ENCODE data around the gene RABGAP1.
"Not testable (repeated sequence)": the region's sequence is repeated elsewhere in the genome, so short reads cannot be mapped to it uniquely, and the experiment has no call there.

The RABGAP1 gene

DNA sequence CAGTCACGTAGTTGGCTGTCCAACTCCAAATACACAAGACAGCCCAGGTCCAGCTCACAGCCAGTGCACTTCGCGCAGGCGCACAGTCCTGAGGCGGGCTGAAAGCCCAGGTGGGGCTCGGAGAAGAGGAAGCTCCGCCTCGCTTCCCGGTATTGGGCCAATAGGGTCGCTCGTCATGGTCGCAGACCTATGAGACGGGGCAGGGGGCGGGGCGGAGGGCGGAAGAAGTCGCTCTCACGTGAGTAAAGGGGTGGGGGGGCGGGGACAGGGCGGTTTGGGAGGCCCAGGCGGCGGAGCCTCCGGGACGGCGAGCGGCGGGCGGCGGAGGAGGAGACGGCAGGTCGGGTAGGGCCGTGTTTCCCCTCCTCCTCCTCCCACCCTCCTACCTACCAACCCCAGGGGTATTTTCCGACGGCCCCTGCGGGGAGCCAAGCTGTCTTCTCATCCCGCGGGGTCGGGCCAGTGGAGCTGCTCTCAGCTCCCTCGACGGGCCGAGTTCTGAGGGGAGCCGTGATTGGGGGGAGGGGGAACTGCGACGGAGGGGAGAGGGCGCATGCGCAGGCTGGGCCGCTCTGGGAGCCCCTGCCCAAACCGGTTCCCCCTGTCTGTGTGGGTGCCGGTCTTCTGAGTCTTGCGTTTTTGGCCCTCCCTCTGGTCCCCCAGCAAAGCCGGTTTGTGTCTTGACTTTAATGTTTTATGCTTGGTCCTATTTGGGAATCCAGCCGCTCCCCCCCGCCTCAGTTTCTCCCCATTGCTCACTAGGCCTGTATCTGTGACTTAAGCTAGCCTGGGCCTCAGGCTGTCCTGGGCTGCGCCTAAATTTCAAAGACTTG, at the start of gene RABGAP1:
Gene RABGAP1 (plus strand): TSS at position 272 of the 833 bp plus-strand sequence. CDS start 16,040 bp downstream, outside the sequence.
- DNase-seq, result peak; percentile 95

DNA sequence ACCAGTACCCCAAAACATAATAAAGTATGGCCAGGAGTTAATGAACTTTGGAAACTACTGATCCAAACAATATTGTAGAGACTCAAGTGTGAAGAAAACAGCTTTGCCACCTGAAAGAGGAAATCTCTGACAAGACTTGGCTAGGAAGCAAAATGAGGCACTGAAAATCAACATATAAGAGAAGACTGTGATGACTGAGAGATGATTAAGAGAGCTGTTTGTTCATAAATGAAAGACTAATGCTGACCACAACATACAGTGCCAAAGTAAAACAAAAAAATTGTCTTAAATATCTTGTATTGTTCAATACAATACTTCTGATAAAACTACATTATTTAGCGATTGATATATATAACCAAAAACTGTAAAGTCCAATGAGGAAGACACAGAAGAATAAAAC, 42.9 kb upstream of the RABGAP1 start:
- no peak for DNase-seq

DNA sequence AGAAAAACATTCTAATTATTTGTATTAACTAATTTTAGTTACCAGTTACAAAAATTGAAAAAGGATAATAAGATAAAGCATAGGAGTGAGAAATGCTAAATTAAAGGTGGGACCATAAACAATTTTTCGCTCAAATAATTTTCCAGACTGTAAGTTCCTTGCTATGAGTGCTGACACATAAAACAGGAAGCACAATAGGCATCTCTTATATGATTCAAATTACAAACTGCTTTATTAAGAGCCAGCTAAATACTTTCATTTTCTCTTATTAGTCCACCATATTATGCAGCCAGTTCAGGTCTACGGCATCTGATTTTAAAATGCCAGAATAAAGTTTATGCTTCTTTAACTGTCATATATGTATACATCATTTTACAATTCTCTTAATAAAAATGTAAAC, 40.0 kb upstream of the RABGAP1 start:
- no peak for DNase-seq

DNA sequence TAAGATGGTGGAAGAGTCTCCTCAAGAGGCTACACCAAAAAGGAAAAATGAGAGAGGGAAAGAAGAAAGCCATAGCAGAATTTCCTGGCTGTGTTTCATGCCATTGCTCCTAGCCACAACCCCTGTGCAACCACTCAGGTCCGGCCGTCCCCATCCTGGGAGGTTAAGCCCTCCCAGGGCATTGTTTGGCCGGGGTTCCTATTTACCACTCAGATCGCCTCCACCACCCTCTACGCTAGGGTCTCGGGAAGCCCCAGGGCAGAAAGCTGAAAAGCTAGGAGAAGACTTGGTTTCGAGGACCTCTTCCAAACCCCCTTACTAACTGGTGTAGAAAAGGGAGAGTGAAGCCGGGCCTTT, 36.4 kb upstream of the RABGAP1 start:
- no peak for DNase-seq

DNA sequence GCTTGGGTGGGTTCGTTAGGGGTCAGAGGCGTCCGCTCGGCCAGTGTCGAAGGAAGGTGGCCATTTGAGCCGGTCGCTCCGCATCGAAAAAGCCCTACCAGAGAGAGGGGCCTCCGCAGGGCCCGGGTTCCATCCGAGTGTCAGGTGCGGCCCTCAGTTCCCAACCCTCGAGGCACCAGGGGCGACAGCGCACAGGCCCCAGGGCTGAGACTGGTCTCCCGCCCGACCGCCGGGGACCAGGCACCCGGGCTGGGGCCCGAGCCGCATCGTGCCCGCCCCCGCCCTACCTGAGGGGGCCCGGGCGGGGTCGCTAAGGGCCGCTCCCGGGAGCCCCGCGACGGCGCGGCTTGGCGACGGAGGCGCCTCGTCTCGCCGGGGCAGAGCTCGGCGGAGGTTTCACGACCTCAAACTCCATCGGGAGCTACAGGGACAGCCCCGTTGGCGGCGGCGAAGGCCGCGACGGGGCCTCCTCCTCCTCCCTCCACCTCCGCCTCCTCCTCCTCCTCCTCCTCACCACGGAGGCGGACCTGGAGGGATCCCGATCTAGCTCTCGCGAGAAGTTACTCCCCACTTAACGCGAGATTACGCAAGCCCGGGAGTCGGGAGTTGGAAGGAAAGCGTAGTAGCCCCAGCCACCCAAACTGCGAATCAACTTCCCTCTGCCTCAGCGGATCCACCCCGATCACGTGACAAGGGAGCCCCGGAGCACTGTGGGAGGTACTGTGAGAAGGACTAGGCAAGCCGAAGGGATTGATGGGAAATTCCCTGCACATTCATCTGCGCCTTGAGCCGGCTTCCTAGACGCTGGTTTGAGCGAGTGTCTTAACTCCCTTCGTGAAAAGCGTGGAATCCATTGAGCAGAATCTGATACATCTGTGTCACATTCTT, 35.8 kb upstream of the RABGAP1 start, which contains the start of gene RC3H2:
Gene RC3H2 (minus strand): TSS at position 537 of the 888 bp plus-strand sequence. CDS start 7,850 bp downstream, outside the sequence.
- DNase-seq, result peak; percentile 99

DNA sequence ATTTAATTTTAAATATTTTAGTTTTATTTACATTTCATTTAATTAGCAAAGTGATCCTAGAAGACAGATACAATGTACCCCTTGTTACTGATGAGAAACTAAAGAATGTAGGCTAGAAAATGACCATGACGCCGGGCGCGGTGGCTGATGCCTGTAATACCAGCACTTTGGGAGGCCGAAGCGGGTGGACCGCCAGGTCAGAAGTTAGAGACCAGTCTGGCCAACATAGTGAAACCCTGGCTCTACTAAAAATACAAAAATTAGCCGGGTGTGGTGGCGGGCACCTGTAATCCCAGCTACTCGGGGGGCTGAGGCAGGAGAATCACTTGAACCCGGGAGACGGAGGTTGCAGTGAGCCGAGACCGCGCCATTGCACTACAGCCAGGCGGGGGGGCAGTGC, 34.7 kb upstream of the RABGAP1 start:
- DNase-seq, result not testable (repeated sequence)

DNA sequence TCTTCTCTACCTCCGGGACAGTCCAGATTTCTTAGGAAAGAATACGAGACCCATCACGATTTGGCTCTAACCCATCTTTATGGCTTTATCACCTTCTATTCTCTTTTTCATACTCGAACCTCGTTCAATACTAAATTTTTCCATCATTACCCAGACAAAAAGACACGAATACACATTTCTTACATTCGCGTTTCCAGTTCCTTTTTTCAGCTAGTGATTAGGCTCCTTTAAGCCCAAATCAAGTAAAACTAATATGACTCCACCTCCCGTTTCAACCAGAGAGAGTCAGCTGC, 28.2 kb upstream of the RABGAP1 start:
- no peak for DNase-seq

DNA sequence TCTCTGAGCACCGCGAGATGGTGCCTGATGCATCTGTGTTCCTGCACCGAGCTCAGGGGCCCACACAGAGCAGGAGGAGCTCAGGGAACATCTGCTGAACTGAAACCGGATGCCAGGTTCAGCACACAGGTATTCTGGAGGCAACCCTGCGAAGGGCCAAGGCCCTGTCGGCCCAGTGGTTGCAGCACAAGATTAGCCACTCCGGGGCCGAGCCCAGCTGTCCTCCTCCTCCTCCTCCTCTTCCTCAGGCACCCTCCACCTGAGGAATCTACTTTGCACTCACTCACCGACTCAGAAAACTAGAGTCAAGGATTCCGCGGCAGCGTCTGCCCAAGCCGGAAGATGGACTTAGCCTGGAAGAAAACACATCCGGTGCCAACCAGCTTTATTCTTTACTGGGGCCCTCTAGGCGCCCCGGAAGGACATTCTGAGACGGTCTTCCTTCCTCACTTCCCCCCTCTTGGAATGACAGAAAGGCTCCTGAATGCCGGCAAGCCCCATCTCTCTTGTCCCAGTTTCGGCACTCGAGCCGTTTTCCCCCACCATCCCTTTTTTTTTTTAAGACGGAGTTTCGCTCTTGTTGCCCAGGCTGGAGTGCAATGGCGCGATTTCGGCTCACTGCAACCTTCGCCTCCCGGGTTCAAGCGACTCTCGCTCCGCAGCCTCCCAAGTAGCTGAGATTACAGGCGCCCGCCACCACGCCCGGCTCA, 27.7 kb upstream of the RABGAP1 start, which contains the start of gene ZBTB6:
Gene ZBTB6 (minus strand): TSS at position 360 of the 710 bp plus-strand sequence. CDS start 1,251 bp downstream, outside the sequence.
- DNase-seq, result peak; percentile 84

DNA sequence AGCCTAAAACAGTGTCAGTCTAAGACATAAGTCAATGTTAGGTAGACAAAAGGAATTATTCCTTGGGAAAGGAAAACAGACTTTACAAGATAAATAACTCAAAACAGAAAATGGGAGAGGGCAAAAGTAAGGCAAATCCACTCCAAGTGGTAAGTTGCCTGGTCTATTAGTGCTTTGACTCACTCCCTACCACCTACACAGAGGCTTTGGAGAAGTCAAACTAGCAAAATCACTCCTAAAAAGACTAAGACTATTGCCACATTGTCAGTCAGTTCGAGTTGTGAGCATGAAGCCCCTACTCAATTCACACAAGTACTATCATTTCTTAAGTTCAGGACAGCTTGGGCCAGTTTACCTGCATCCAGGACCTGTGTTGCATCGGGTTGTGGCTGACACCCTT, 22.5 kb upstream of the RABGAP1 start:
- DNase-seq, result no peak

DNA sequence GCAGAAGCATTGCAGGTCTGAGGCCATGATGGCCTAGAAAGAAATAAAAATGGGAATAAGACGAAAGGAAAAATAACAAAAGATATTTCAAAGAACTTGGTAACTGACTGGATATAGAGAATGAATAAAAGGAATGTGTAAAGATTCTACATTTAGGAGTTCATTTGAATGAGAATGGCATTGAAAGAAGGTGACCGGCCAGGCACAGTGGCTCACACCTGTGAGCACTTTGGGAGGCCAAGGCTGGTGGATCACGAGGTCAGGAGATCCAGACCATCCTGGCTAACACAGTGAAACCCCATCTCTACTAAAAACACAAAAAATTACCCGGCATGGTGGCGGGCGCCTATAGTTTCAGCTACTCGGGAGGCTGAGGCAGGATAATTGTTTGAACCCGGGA, 18.1 kb upstream of the RABGAP1 start:
- DNase-seq, result no peak

DNA sequence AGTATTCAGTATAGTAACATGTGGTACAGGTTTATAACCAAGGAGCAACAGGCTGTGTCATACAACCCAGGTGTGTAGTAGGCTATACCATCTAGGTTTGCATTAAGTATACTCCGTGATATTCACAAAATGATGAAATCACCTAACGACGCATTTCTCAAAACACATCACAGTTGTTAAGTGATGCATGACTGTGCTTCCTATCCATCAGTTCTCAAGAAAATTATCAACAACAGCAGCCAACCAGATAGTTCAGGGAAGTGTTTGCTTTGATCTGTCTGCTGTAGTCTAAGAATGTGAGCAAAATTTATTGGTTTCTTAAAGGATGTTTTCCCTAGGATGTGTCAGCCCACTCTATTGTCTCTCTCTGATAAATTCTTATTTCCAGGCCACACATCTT, 16.9 kb upstream of the RABGAP1 start:
- DNase-seq, result no peak

DNA sequence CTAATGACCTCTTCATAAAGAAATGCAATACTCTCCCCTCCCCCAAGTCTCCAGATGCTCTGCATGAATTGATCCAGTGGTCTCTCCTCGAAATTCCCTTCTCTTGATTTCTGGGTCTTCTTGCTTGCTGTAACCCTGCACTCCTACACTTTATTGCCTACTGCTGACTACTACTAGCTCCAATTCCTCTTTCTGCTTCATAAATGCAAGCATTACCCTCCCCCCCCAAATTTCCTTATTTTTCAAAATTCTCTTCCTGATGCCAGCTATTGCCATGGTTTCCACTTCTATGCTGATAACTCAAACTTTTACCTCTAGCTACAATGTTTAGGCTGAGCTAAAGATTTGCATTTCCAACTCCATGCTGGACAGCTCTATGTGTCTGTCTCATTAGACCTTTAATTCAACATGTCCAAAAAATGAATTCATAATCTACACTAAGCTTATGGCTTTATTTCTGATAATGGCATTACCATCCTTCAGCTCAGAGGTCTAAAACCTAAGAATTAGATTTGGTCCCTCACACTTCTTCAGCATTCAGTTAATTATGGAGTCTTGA, 10.9 kb upstream of the RABGAP1 start:
- no peak for DNase-seq

DNA sequence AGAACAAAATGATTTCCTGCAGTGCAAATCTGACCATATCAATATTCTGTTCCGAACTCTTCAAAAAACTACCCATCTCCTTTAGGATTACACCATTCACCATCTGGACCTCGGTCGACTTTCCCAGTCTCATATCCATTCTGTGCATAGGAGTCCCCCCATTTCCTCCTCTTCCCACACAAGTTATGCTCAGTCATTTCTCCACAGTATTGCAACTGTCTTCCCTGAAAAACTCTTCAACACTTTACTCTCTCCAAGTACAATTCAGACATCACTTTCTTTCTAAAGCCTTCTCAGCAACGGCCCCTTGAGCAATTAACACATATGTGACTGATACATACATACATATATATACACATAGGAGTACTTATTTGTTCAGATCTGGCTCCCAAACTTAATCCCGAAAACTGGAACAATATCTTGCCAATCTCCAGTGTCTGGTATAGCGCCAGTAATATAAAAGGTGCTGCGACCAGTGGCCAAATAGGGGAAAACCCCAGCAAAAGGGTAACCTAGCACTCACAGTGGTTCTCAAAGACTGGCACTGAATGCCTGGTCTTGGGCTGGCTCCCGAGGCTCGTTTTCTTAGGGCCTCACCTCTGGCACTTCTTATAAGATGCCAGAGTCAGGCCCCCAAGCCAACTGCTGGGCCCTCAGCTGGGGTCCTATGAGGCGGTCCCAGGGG, 10.1 kb upstream of the RABGAP1 start:
- DNase-seq, result no peak

DNA sequence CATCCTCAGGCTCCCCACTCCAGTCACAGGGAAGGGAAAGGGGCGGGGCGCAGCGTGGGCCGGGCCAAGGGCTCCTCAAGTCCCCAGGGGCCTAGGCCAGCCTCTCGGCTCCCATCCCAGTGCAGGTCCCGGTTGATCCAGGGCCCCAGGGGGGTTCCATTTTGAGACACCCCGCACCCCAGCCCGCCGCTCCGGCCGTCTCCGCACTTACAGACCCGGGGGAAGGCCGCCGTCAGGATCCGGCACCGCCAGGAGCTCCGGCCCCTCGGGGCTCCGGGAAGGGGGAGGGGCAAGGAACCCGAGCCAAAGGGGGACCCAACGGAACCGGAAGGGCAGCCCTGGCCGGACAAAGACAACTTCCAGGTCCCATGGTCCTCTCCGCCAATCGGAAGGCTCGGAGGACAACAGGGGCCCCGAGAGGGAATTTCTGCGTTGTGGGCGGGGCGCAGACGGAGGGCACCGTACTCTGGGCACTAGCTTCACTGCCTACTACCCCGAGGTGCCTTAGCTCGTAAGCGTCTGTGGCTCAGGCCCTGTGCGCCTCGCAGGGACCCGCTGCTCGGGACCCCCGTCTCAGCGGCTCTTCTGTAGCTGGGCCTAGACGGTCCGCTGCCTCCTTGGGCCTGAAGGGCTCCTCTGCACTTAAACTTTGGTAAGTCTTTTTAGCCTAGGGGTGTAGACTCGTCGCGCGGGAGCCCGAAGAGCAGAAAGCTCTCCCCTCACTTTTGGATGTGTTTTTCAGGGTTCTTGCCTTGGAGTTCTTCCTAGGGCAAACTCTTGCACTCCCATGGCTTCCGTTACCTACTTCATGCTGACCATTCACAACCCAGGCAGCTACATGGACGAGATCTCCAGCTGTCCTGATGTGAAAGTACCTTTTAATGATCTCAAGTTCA, 9.3 kb upstream of the RABGAP1 start, which contains the start of gene ZBTB26:
Gene ZBTB26 (minus strand): TSS at position 287 of the 896 bp plus-strand sequence. CDS start 11,578 bp downstream, outside the sequence.
- DNase-seq, result peak; percentile 92

DNA sequence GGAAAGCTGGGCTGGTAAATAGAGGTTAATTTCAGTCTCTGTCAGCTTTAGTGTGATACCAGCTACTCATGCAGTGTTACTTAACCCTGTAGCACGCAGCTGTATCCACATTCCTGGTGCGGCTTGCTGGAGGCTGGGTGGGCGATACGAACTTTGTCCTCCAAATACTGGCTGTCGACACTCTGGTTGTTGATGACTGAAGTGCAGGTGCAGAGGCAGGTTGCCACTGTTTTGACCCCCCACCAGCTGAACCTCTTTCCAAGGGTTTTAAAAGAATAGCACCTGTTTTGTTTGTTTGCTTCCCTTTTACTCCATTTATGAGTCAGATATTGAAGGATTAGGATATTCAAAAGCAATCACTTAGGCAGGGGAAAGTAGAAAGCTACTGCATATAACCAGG, 4.4 kb upstream of the RABGAP1 start:
- DNase-seq, result no peak

DNA sequence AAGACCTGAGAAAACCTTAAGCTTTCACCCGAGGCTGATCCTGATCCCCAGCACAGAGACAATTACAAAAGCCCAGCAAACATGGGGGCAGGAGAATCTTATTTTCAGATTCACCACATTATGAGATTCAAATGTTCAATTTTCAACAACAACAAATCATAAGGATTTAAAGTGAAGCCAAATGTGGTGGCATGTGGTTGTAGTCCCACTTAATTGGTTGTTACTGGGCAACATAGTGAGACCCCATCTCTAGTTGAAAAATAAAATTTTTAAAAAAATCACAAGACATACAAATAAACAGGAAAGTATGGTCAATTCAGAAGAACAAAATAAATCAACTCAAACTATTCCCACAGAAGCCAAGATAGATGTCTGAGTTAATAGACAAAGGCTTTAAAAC, 3.9 kb upstream of the RABGAP1 start:
- DNase-seq, result no peak

DNA sequence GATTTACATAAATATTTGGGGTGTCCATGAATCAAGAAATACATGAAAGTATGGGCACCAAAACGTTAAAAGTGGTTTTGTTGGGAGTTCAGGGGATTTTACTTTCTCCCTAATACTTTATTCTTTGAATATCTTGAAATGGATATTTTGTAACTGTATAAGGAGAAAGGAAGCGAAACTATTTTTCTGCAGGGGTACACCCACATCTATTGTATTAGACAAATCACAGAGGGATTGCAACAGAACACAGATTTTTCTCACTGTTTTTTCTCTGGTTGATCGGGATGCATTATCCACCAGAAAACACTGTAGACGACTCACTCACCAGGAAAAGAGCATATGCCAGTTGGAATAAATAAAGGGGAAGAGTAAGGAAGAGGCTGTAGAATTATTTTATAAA, 1.2 kb upstream of the RABGAP1 start:
- DNase-seq, result peak; percentile 38

DNA sequence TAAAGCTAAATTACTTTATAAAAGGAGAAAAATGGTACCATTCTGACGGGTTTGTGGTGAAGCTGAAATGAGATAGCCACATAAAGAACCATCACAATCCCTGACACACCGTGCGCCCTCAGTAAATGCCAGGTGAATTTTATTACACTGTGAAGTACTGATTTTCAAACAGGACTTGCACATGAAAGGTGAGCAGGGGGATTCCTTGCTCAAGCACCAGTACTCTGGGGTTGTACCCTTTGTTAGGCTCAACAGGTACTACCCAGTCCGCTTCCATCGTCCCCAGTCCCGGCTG, 419 bp upstream of the RABGAP1 start:
- DNase-seq, result no peak

DNA sequence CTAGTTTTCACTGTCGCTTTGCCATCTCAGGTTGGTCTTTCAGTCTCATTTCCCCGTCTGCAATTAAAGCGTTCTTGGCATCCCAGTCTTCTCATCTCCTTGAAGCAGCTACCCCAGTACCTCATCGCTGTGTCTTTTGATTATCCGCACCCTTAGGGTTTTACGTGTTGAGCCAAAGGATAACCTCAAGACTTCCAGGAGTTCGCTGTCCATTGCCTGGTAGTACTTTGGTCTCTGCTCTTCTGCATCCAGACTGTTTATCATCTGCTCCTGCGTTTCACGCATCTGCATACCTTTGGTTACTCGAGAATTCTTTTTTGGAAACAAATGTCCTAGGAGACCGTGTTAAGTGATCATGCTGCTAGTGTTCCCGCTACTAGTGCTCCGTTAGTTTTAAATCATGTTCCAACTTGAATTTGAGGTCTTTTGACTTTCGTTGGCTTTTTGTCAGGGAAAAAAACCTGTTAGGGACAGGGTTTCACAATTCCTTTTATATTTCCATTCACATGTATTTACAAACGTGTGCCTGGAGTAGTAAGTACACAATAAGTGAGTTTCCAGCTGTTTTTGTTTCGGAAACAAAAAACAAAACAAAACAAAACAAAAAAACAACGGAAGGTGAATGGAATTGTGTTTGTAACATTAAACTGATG, 888 bp downstream of the RABGAP1 start:
- no peak for DNase-seq

DNA sequence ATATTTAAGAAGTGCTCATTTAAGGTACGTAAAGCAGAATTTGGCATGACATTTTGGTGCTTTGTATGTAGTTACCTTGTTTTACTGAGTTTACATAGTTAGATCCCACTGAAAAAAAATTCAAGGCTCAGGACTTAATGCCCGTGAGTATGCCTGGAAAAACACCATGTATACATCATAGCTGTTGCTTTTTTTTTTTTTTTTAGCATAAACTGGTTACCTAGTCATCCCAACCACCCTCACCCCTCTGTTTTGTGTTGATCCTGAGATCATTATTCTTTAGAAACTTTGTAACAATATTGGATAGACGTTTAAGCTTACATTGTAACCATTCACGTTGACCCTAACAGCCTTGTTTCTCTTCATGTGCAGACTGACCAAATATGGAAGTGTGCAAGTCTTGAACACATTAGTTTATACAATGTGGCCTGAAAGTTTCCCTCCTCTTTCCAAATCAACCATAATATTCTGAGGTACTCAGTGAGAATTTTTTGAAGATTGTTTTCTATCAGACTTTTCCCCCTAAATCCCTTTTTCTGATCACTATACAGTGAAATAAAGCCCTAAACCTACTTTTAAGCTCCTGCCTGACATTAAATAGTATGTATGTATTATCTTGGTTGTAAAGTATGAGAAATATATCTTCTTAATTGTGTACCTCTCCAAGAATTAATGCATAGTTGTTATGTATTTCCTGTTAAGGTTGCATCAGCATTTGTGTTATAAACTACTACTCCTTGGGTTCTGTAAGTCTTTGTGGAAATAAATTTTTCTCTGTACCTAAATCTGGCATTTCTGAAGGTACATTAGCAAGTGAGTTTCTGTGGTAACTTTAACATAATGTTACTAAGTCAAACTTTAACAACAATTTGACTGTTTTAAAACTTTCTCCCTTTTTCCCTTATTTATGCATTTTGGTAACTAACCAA, 4.4 kb downstream of the RABGAP1 start:
- no peak for DNase-seq

All from MV-4-11 (cell line).